GM12892 (cell line): ENCODE results near the gene PPP2R2C.

Experiments used
- POLR2A ChIP-seq: IDR thresholded peaks from 2 replicates; pipeline ENCODE4 v1.6.1; 2011; ENCODE audit warnings: low read depth, low read length, control low read depth
- TAF1 ChIP-seq: IDR thresholded peaks from 2 replicates; pipeline ENCODE4 v1.6.1; 2011; ENCODE audit warnings: low read depth, mild to moderate bottlenecking, control low read depth, low read length, borderline replicate concordance

DNA sequence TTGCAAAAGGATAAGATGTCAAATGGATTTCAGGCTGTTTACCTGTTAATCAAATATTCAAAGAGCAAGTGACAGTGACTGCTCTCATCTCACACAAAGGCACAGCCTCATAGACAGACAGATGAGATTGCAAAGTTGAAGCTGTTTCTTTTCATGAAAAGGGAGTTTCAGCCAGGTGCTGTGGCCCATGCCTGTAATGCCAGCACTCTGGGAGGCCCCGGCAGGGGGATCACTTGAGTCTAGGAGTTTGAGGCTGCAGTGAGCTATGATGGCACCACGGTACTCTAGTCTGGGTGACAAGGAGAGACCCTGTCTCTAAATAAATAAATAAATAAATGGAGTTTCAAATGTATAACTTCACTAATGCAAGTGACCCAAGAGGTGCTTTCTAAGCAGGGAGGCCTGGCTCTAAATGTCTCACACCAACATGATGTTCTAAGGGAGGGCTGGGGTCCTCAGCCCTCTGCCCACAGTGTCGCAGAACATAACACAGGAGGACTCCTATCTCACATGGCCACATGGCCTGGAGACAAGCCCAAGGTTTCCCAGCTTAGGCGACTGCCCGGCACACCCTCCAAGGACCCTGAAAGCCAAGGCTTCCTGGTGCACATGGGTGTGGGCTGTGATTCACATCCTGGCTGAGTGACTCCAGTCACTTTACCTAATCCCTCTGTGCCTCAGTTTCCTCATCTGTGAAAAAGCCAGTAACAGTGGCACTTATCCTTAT, 26.8 kb downstream of the PPP2R2C start:
- TF ChIP-seq POLR2A (no peak), TAF1 (no peak)
